Panc1 (cell line): ENCODE measurements around the gene ZNF385C. TPM values are rescaled to one million over a fixed set of nuclear protein-coding genes. Genes with fewer than 3 reads are reported as not detected.

Experiments
- ATAC-seq: fragments of 200-7000 bp; cut with Tn5 transposase; 2 replicates; pipeline ENCODE4 v1.9.1; 2020; ENCODE audit warnings: mild to moderate bottlenecking, moderate library complexity
- BruUV-seq: library from RNA; stranded (reverse); fragments of 400-500 nt; replicated peaks from 2 replicates; lab custom pipeline; 2021; lab: Mats Ljungman, UMichigan
- CTCF ChIA-PET: fragments of 300-600 bp; sonication (Branson Sonifier 250); formaldehyde crosslinking; loops from one replicate; lab custom pipeline; 2022; ENCODE audit warnings: antibody characterized with exemption; lab: Charles Lee
- POLR2A ChIA-PET: fragments of 300-600 bp; sonication (Branson Sonifier 250); formaldehyde crosslinking; loops from one replicate; lab custom pipeline; 2022; ENCODE audit warnings: antibody characterized with exemption; lab: Charles Lee
- DNase-seq: peaks from one replicate; pipeline ENCODE4 v3.0.0-alpha.2; 2010; ENCODE audit warnings: low read depth, low spot score
- H3K27ac ChIP-seq: 2 replicates; pipeline ENCODE4 v1.5.1; 2011; ENCODE audit warnings: mild to moderate bottlenecking, low read length, inconsistent platforms
- H3K27me3 ChIP-seq: fragments of 200-500 bp; sonication (Bioruptor generic); 2 replicates; pipeline ENCODE4 v1.6.0; 2014; ENCODE audit warnings: low read length, inconsistent platforms; ENCODE audit not compliant: control insufficient read depth, insufficient read depth
- H3K36me3 ChIP-seq: fragments of 200-500 bp; sonication (Bioruptor generic); 2 replicates; pipeline ENCODE4 v1.5.1; 2014; ENCODE audit warnings: inconsistent platforms, mild to moderate bottlenecking, low read length, moderate library complexity; ENCODE audit not compliant: control insufficient read depth, insufficient read depth
- H3K4me1 ChIP-seq: 2 replicates; pipeline ENCODE4 v1.5.1; 2011; ENCODE audit warnings: inconsistent platforms, mild to moderate bottlenecking, low read length, moderate library complexity; ENCODE audit not compliant: control insufficient read depth, insufficient read depth
- H3K4me3 ChIP-seq, 2 experiments: 2 replicates each; pipeline ENCODE4 v1.5.1; 2011 to 2012; ENCODE audit warnings: low read depth in 2 of 2, low read length in 2 of 2, mild to moderate bottlenecking in 2 of 2, inconsistent platforms in 1 of 2, moderate library complexity in 1 of 2
- H3K9me3 ChIP-seq: fragments of 200-500 bp; sonication (Bioruptor generic); 2 replicates; pipeline ENCODE4 v1.5.1; 2014; ENCODE audit warnings: low read depth, mild to moderate bottlenecking, inconsistent platforms, low read length, moderate library complexity; ENCODE audit not compliant: control insufficient read depth, insufficient read depth
- CTCF ChIP-seq: fragments of 450-650 bp; IDR thresholded peaks from 2 replicates; pipeline ENCODE4 v1.5.1; 2017; ENCODE audit warnings: mild to moderate bottlenecking
- POLR2AphosphoS5 ChIP-seq: IDR thresholded peaks from 2 replicates; pipeline ENCODE4 v1.6.1; 2012; ENCODE audit warnings: mild to moderate bottlenecking, low read depth, low read length, moderate library complexity
- REST ChIP-seq, 2 experiments: IDR thresholded peaks; 2 replicates each; pipeline ENCODE4 v1.6.1; 2011 to 2012; ENCODE audit warnings: low read depth in 2 of 2, control low read depth in 1 of 2, low read length in 1 of 2, mild to moderate bottlenecking in 1 of 2, moderate library complexity in 1 of 2; ENCODE audit not compliant: insufficient read depth in 1 of 2
- SIN3A ChIP-seq: IDR thresholded peaks from 2 replicates; pipeline ENCODE4 v1.6.1; 2012; ENCODE audit warnings: low read depth, mild to moderate bottlenecking, low read length, moderate library complexity, borderline replicate concordance; ENCODE audit not compliant: insufficient read depth
- TCF7L2 ChIP-seq: IDR thresholded peaks from 2 replicates; pipeline ENCODE4 v1.6.1; 2011; ENCODE audit warnings: mild to moderate bottlenecking, low read depth, low read length, inconsistent platforms
- in situ Hi-C: cut with HindIII; loops from 2 replicates; pipeline ENCODE4 v1.10.0; 2016; ENCODE audit warnings: low sequenced_read_pairs, low pct_unique_long_range_greater_than_20kb
- intact Hi-C: fragments of 100-400 bp; cut with micrococcal nuclease; formaldehyde crosslinking; loops from one replicate; pipeline ENCODE4 v1.10.0; 2022; ENCODE audit not compliant: unreplicated experiment
- total RNA-seq: library from RNA; stranded (reverse); gene quantifications from one replicate; pipeline ENCODE4 v1.2.1, GENCODE V29; 2021; ENCODE audit not compliant: unreplicated experiment

ZNF385C gene
- total RNA-seq, 1 experiment from 2014 or later, result 0.21 TPM

- intact Hi-C loops (no loop called here), in situ Hi-C loops (no loop called here)
- ChIA-PET CTCF (no interaction called here), POLR2A (interaction anchor here (0.6 kb wide), 1 partner anchor 47 kb away, joined by 13 read pairs; no protein-coding TSS in a partner anchor)
- H3K9me3 ChIP-seq, result no peaks in the 10 kb centered on the region
- peak within 1 kb of the TSS; percentile 94 for H3K27ac ChIP-seq
- no peaks in the 10 kb centered on the region for H3K27me3 ChIP-seq
- DNase-seq (peak; percentile 35), ATAC-seq (peak; percentile 95)
- peak; percentile 40; the same call in 1 of the 2 replicates for TF ChIP-seq SIN3A
- TF ChIP-seq CTCF, result no peak
- TF ChIP-seq TCF7L2, result peak; percentile 69
- TF ChIP-seq POLR2AphosphoS5, result peak; percentile 46
- no peak; a peak in 1 of 4 replicates for TF ChIP-seq REST (IDR thresholded peaks at IDR 0.05; ENCODE audit: insufficient read depth in 1 of 2, low read depth in 2 of 2, low read length in 1 of 2)
- peaks cover 7% of the 10 kb centered on the region; the same call in 1 of the 2 replicates for H3K4me1 ChIP-seq
- BruUV-seq, result TSS peak; percentile 85
- H3K4me3 ChIP-seq, result peak within 1 kb of the TSS; percentile 90 to 93
- H3K36me3 ChIP-seq, result peaks cover 8% of the 10 kb centered on the region; the same call in 1 of the 2 replicates
Measured at GRCh38 chr17:42016941-42017865, 81.1 kb downstream of the ZNF385C start, which contains the start of gene DNAJC7. Gene DNAJC7, minus strand, starts transcription at chr17:42017439. Its CDS starts 23 bp downstream, at chr17:42017416.

GRCh38 chr17:42016411-42016831, 81.9 kb downstream of the ZNF385C start:
- POLR2A ChIA-PET, result no interaction called here
- intact Hi-C loops, result no loop called here
- ATAC-seq, result no peak

More at GRCh38 chr17:42016411-42016831, 81.9 kb downstream of the ZNF385C start:
- Histone ChIP-seq H3K27ac (peak overlapping the region; percentile 94), H3K4me1 (peaks cover 9% of the 10 kb centered on the region), H3K36me3 (peaks cover 8% of the 10 kb centered on the region; the same call in 1 of the 2 replicates), H3K9me3 (no peaks in the 10 kb centered on the region), H3K4me3 (peak overlapping the region; percentile 90 to 93), H3K27me3 (no peaks in the 10 kb centered on the region)
- DNase-seq, result no peak
- in situ Hi-C loops, result no loop called here
- CTCF ChIA-PET, result no interaction called here
- TF ChIP-seq CTCF (no peak), POLR2AphosphoS5 (no peak), TCF7L2 (no peak), SIN3A (no peak), REST (IDR thresholded peaks at IDR 0.05; ENCODE audit: insufficient read depth in 1 of 2, low read depth in 2 of 2, low read length in 1 of 2) (no peak)
- BruUV-seq, result no TSS peak
